T-helper 2 cell treated with Interferon-gamma antibody and Interleukin-4, amounts not matched to agents 100 ng/mL and 5 ng/mL, for 36 hours (primary cell): ENCODE results near the gene PGAM2. TPM values are rescaled to one million over a fixed set of nuclear protein-coding genes. Genes with fewer than 3 reads are reported as not detected.

Source experiments
- intact Hi-C: fragments of 100-400 bp; cut with micrococcal nuclease; formaldehyde crosslinking; loops from one replicate; pipeline ENCODE4 v1.15.1; 2023
- total RNA-seq: library from RNA; stranded (reverse); gene quantifications from 2 replicates; pipeline ENCODE4 v1.2.3, GENCODE V29; 2022

Gene PGAM2
- total RNA-seq, 1 donor from 2014 or later, result 0.89 TPM

GRCh38 chr7:44086627-44087026, 21.3 kb upstream of the PGAM2 start:
- intact Hi-C loops, result loop anchor here (10.0 kb wide), 1 partner anchor 548 kb away; no protein-coding TSS in a partner anchor

GRCh38 chr7:44085546-44085945, 20.2 kb upstream of the PGAM2 start:
- intact Hi-C loops, result loop anchor here (10.0 kb wide), 1 partner anchor 549 kb away; no protein-coding TSS in a partner anchor

GRCh38 chr7:44084701-44085100, 19.3 kb upstream of the PGAM2 start:
- intact Hi-C loops, result loop anchor here (5.0 to 10.0 kb wide), 3 partner anchors 327 to 550 kb away; partner anchors contain the start of genes BLVRA and TMED4

- intact Hi-C loops, result loop anchor here (2.0 to 10.0 kb wide), 4 partner anchors 326 to 551 kb away; partner anchors contain the start of genes BLVRA, NUDCD3 and TMED4
These were observed 18.4 kb upstream of the PGAM2 start for GRCh38 chr7:44083796-44084195.

GRCh38 chr7:44082541-44083207, 17.3 kb upstream of the PGAM2 start:
- intact Hi-C loops, result loop anchor here (1.0 to 10.0 kb wide), 10 partner anchors 15 to 803 kb away; partner anchors contain the start of genes BLVRA, DBNL, NUDCD3 and POLD2

GRCh38 chr7:44081266-44081748, 15.9 kb upstream of the PGAM2 start:
- intact Hi-C loops, result loop anchor here (5.0 to 10.0 kb wide), 3 partner anchors 324 to 553 kb away; partner anchors contain the start of genes BLVRA and TMED4

- intact Hi-C loops, result loop anchor here (5.0 to 10.0 kb wide), 3 partner anchors 323 to 554 kb away; partner anchors contain the start of genes BLVRA and TMED4
These were observed 15.4 kb upstream of the PGAM2 start for GRCh38 chr7:44080686-44081265.

- intact Hi-C loops, result loop anchor here (5.0 to 10.0 kb wide), 3 partner anchors 323 to 555 kb away; partner anchors contain the start of genes BLVRA and TMED4
These were observed 14.8 kb upstream of the PGAM2 start for GRCh38 chr7:44080118-44080517.

GRCh38 chr7:44079331-44080021, 14.1 kb upstream of the PGAM2 start:
- intact Hi-C loops, result loop anchor here (5.0 to 10.0 kb wide), 3 partner anchors 322 to 555 kb away; partner anchors contain the start of genes BLVRA and TMED4

GRCh38 chr7:44078521-44078920, 13.2 kb upstream of the PGAM2 start:
- intact Hi-C loops, result no loop called here

GRCh38 chr7:44077681-44078091, 12.3 kb upstream of the PGAM2 start:
- intact Hi-C loops, result no loop called here

GRCh38 chr7:44077061-44077460, 11.7 kb upstream of the PGAM2 start:
- intact Hi-C loops, result no loop called here

- intact Hi-C loops, result no loop called here
These were observed 10.9 kb upstream of the PGAM2 start for GRCh38 chr7:44076101-44076895.

GRCh38 chr7:44075296-44076075, 10.1 kb upstream of the PGAM2 start:
- intact Hi-C loops, result no loop called here

- intact Hi-C loops, result no loop called here
These were observed 9.0 kb upstream of the PGAM2 start for GRCh38 chr7:44074349-44074695.

- intact Hi-C loops, result no loop called here
These were observed 8.4 kb upstream of the PGAM2 start for GRCh38 chr7:44073664-44074348.

- intact Hi-C loops, result loop anchor here (1.0 kb wide), 1 partner anchor 124 kb away; no protein-coding TSS in a partner anchor
These were observed 7.2 kb upstream of the PGAM2 start for GRCh38 chr7:44072364-44073231.

- intact Hi-C loops, result loop anchor here (1.0 kb wide), 1 partner anchor 124 kb away; no protein-coding TSS in a partner anchor
These were observed 6.5 kb upstream of the PGAM2 start for GRCh38 chr7:44071726-44072363.
